ENCODE data around the gene NUP98.
"Not testable (repeated sequence)": the region's sequence is repeated elsewhere in the genome, so short reads cannot be mapped to it uniquely, and the experiment has no call there.

The NUP98 gene

GRCh38 chr11:3667149-3668035 is 130.0 kb downstream of the NUP98 start:
- no peak for DNase-seq

GRCh38 chr11:3666023-3666530 is 131.3 kb downstream of the NUP98 start:
- DNase-seq, result peak; percentile 26

GRCh38 chr11:3665336-3666022 is 131.9 kb downstream of the NUP98 start:
- DNase-seq, result peak; percentile 3

- DNase-seq, result peak; percentile 10
Observed at GRCh38 chr11:3664032-3664630, 133.2 kb downstream of the NUP98 start.

- peak; percentile 6 for DNase-seq
Observed at GRCh38 chr11:3662856-3663255, 134.5 kb downstream of the NUP98 start.

- peak; percentile 4 for DNase-seq
Observed at GRCh38 chr11:3660960-3661359, 136.4 kb downstream of the NUP98 start.

- DNase-seq, result peak; percentile 40
Observed at GRCh38 chr11:3659595-3660515, 137.5 kb downstream of the NUP98 start.

- DNase-seq, result no peak
Observed at GRCh38 chr11:3658252-3658651, 139.1 kb downstream of the NUP98 start.

- DNase-seq, result not testable (repeated sequence)
Observed at GRCh38 chr11:3657331-3657730, 140.0 kb downstream of the NUP98 start.

GRCh38 chr11:3655547-3655946 is 141.8 kb downstream of the NUP98 start:
- DNase-seq, result no peak

GRCh38 chr11:3652514-3652913 is 144.8 kb downstream of the NUP98 start:
- not testable (repeated sequence) for DNase-seq

- DNase-seq, result not testable (repeated sequence)
Observed at GRCh38 chr11:3649374-3649773, 148.0 kb downstream of the NUP98 start.

- DNase-seq, result not testable (repeated sequence)
Observed at GRCh38 chr11:3648843-3649242, 148.5 kb downstream of the NUP98 start.

- no peak for DNase-seq
Observed at GRCh38 chr11:3645552-3645951, 151.8 kb downstream of the NUP98 start.

- no peak for DNase-seq
Observed at GRCh38 chr11:3644817-3645235, 152.5 kb downstream of the NUP98 start, which contains the start of gene ART1. Gene ART1 (plus strand): TSS chr11:3645128. CDS start chr11:3659214, 14,086 bp downstream.

GRCh38 chr11:3643102-3643546 is 154.2 kb downstream of the NUP98 start:
- not testable (repeated sequence) for DNase-seq

GRCh38 chr11:3642071-3642951 is 155.0 kb downstream of the NUP98 start:
- DNase-seq, result peak; percentile 88

- no peak for DNase-seq
Observed at GRCh38 chr11:3641701-3642070, 155.7 kb downstream of the NUP98 start, which contains the start of gene ART5. Gene ART5 (minus strand): TSS chr11:3641992. CDS start chr11:3641862, 130 bp downstream.

GRCh38 chr11:3641191-3641590 is 156.2 kb downstream of the NUP98 start:
- no peak for DNase-seq

GRCh38 chr11:3639841-3640240 is 157.5 kb downstream of the NUP98 start:
- no peak for DNase-seq

GRCh38 chr11:3638513-3638912 is 158.8 kb downstream of the NUP98 start:
- DNase-seq, result no peak
